GM20000 (cell line): ENCODE results near the gene C9orf57.
"Not testable (repeated sequence)": the region's sequence is repeated elsewhere in the genome, so short reads cannot be mapped to it uniquely, and the experiment has no call there.

Source experiments
- DNase-seq: peaks from one replicate; pipeline ENCODE4 v3.0.0; 2012; ENCODE audit warnings: low spot score
- TF ChIP-seq, protein P1 (sequence below): IDR thresholded peaks from 2 replicates; pipeline ENCODE4 v1.5.1; 2012; ENCODE audit warnings: mild to moderate bottlenecking, control low read depth; ENCODE audit errors: extremely low read depth, missing control alignments

C9orf57 gene, protein sequence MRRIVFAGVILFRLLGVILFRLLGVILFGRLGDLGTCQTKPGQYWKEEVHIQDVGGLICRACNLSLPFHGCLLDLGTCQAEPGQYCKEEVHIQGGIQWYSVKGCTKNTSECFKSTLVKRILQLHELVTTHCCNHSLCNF

DNA sequence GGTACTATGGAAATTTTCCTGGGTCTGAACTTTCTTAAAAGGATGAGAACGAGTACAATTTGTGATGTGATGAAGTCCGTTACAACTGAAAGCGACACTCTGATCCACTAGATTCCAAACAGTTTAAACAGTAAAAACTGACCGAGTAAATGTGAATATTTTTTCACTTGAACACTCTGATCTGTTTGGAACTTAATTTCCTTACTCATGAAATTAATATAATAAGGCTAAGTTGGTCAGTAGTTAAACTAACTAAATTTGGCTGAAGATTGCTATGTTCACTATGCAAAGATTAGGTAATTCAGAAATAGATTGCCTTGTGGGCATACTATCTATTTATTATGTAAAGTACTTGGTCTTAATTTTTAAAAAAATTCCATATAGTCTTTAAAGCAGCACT is at the start of gene C9orf57:
TSS of gene C9orf57 (minus strand) at position 101 of the 400 bp plus-strand sequence. CDS start 1,282 bp downstream, outside the sequence.
- TF ChIP-seq, protein P1, sequence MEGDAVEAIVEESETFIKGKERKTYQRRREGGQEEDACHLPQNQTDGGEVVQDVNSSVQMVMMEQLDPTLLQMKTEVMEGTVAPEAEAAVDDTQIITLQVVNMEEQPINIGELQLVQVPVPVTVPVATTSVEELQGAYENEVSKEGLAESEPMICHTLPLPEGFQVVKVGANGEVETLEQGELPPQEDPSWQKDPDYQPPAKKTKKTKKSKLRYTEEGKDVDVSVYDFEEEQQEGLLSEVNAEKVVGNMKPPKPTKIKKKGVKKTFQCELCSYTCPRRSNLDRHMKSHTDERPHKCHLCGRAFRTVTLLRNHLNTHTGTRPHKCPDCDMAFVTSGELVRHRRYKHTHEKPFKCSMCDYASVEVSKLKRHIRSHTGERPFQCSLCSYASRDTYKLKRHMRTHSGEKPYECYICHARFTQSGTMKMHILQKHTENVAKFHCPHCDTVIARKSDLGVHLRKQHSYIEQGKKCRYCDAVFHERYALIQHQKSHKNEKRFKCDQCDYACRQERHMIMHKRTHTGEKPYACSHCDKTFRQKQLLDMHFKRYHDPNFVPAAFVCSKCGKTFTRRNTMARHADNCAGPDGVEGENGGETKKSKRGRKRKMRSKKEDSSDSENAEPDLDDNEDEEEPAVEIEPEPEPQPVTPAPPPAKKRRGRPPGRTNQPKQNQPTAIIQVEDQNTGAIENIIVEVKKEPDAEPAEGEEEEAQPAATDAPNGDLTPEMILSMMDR: no peak
- no peak for DNase-seq

DNA sequence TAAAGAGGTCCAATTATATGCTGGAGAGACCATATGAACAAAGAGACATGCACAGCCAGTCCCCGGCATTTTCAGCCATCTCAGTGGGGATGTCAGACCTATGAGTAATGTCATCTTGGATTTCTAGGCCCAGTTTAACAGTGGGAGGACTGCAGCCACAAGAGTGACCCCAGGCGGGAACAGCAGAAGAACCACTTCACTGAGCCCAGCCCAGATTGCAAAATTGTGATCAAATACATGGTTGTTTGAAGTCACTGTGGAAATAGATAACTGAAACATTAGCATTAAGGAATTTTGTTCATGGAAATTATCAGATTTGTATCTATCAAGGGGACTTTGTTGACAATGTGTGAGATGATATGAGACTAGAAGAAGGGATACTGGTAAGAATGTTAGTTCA is 42.1 kb upstream of the C9orf57 start:
- DNase-seq: no peak
- TF ChIP-seq, protein P1: no peak

DNA sequence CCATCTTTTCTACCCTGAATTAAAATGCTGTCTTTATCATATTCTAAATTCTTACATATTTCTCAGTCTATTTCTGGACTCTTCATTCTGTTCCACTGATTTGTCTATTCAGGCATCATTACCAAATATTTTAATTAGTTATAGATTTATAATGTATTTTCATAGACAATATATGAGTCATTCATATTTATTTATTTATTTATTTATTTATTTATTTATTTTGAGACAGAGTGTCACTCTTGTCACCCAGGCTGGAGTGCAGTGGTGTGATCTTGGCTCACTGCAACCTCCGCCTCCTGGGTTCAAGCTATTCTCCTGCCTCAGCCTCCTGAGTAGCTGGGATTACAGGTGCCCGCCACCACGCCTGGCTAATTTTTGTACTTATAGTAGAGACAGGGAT is 35.1 kb upstream of the C9orf57 start:
- not testable (repeated sequence) for DNase-seq

DNA sequence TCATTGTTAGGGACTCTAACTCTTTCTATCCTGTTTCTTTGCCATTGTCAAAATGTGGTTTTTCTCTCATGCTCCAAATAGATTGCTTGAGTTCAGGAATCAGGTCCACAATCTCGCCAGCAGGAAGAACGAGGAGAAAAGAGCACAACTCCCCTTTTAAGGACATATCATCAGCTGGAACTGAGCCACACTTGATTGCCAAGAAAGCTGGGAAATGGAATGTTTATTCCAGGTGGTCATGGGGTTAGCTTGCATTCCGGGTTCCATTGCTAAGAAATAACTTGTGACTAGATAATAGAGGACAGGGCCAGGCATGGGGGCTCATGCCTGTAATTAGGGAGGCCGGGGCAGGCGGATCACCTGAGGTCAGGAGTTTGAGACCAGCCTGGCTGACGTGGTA is 32.4 kb upstream of the C9orf57 start:
- DNase-seq: no peak
- TF ChIP-seq, protein P1: no peak

DNA sequence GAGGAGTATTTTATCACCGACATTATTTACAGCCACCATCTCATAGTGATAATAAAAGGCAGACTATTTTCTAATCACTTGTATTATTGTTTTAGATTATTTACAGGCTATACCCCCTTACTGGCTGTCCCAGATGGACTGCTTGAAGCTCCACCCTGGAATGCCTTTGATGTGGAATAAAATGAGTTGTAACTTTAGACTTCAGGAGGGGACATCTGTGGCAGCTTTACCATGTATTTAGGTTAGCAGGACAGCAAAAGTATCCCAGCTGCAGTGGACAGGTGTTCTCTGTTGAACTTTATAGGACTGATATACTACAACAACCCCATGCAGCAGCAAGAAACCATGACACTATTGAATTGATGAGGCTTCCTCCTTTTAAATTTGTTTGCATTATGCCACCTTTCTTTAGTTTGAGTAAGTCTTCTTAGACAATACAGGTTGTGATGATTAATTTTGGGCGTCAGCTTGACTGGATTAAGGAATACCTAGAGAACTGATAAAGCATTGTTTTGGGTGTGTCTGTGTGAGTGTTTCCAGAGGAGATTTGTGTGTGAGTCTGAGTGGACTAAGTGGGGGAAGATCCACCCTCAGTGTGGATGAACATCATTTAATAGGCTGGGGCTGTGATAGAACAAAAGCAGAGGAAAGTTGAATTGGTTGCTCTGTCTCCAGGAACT is 29.2 kb upstream of the C9orf57 start:
- TF ChIP-seq, protein P1: no peak
- no peak for DNase-seq

DNA sequence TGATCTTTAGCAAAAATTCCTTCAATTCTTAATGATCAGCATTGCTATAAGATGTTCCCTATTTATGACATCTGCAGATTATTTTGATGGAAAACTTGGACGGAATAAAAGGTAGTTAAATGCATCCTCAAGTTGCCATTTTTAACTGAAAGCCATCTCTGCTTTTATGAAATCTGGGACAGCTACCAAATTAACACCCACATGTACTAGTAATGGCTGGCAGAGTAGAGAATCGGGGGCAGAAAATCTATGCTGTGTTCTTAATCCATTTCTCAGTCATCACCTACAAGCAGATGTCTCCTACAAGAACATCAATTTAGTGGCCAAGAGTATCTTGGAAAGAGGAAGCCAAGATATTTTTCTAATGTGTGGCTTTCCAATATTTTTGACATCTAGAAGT is 22.1 kb upstream of the C9orf57 start:
- DNase-seq: no peak
- TF ChIP-seq, protein P1: no peak

DNA sequence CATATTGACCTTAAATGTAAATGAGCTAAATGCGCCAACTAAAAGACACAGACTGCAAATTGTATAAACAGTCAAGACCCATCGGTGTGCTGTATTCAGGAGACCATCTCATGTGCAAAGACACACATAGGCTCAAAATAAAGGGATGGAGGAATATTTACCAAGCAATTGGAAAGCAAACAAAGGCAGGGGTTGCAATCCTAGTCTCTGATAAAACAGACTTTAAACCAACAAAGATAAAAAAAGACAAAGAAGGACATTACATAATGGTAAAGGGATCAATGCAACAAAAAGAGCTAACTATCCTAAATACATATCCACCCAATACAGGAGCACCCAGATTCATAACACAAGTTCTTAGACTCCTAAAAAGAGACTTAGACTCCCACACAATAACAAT is 14.3 kb upstream of the C9orf57 start:
- not testable (repeated sequence) for DNase-seq

DNA sequence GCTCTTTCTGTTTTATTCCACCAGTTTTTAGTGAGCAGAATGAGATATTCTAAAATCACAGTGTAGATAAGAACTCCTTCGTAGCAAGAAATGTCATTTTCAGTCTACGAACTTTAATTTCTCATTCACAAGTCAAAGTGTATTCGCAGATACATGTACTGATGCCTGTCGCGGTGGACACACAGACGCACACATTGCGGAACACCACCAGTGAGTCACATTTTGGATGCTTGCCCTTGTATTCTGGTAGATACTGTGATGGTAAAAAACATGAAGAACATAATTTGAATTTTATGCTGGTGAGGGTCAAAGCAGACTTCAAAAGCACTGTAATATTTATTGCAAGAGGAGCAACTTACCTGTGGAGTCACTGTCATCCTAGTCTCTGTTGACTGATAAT is 4.7 kb upstream of the C9orf57 start:
- TF ChIP-seq, protein P1: no peak
- no peak for DNase-seq

DNA sequence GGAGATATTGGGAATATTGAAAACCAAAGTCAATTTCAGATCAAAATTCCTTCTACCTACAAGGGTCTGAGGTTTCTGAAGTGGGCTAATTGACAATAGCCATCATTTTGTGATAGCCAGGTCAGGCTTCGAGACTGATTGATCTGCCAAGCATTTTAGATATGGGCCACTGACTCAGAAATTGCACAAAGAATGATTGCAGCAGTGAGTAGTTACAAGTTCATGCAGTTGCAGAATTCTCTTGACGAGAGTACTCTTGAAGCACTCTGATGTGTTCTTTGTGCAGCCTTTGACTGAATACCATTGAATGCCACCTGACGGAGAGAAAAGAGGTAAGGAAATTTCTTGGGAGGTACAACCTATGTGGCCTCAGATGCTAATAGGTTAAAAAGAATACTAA is 8.3 kb downstream of the C9orf57 start:
- TF ChIP-seq, protein P1: no peak
- no peak for DNase-seq
